ENCODE results near the gene SLC24A5.

The SLC24A5 gene

DNA sequence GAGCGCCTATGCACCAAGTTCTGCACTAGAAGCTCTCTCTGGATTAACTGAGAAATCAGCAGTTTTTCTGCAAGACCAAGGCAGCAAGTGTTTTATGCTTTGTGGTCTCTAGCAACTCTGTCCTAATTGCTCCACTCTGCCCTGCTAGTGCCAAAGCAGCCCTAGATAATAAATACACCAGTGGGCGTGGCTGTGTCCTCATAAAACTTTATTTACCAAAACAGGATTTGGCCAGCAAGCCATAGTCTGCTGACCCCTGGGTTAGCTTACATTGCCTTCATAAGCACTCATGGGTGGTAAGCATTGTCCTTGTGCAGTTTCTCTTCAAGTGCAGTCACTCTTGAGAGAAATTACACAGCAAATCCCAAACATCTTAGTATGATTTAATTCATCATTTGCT lies 30.7 kb upstream of the SLC24A5 start:
- no peak for DNase-seq
- TF ChIP-seq, protein P1, sequence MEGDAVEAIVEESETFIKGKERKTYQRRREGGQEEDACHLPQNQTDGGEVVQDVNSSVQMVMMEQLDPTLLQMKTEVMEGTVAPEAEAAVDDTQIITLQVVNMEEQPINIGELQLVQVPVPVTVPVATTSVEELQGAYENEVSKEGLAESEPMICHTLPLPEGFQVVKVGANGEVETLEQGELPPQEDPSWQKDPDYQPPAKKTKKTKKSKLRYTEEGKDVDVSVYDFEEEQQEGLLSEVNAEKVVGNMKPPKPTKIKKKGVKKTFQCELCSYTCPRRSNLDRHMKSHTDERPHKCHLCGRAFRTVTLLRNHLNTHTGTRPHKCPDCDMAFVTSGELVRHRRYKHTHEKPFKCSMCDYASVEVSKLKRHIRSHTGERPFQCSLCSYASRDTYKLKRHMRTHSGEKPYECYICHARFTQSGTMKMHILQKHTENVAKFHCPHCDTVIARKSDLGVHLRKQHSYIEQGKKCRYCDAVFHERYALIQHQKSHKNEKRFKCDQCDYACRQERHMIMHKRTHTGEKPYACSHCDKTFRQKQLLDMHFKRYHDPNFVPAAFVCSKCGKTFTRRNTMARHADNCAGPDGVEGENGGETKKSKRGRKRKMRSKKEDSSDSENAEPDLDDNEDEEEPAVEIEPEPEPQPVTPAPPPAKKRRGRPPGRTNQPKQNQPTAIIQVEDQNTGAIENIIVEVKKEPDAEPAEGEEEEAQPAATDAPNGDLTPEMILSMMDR (IDR thresholded peaks at IDR 0.05; ENCODE audit: low read depth, low read length), result no peak
- no peaks in the 10 kb centered on the region for H3K27me3 ChIP-seq
- H3K9me3 ChIP-seq, result no peaks in the 10 kb centered on the region
- no peaks in the 10 kb centered on the region for H3K36me3 ChIP-seq
- no peak overlapping the region for H3K4me3 ChIP-seq (ENCODE audit: low read depth, low read length)
- H3K4me1 ChIP-seq, result no peaks in the 10 kb centered on the region

DNA sequence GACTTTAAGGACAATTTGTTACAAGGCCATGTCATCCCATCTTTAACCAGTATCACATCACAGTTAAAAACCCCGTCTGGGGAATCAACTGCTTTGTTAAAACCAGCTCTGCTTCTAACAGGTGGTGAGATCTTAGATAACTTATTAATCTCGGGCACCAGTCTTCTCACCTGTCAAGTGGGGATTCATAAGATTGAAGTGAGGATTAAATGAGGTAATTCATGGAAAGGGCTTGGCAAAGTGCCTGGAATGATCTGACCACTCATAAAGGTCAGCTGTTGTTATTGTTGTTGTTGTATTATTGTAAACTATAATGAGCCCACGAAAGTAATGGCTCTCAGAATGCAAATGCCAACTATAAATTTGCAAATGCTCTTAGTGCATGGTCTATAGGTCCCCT lies 30.1 kb upstream of the SLC24A5 start:
- DNase-seq, result no peak
- Histone ChIP-seq H3K9me3 (no peaks in the 10 kb centered on the region), H3K4me1 (no peaks in the 10 kb centered on the region), H3K36me3 (no peaks in the 10 kb centered on the region), H3K27me3 (no peaks in the 10 kb centered on the region), H3K4me3 (ENCODE audit: low read depth, low read length) (no peak overlapping the region)
- TF ChIP-seq, protein P1 (IDR thresholded peaks at IDR 0.05; ENCODE audit: low read depth, low read length), result no peak

DNA sequence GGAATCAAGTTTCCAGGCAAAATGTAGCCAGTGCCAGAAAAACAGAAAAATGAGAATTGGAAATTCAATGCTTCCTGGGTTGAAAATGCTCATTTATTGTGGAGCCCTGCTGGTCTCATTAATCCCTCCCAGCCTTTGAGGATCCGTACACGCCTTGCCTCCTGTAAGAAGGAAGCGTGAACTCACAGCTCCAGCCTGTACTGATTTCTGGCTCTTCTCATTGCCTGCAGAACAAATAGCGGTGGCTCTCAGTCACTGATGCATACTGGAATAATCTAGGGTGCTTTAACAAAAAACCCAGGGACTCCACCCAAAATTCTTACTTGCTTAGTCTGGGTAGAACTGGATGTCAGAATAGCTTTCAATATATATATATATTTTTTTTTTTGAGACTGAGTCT lies 29.3 kb upstream of the SLC24A5 start:
- DNase-seq, result no peak
- H3K4me1 ChIP-seq, result no peaks in the 10 kb centered on the region
- TF ChIP-seq, protein P1 (IDR thresholded peaks at IDR 0.05; ENCODE audit: low read depth, low read length), result no peak
- no peaks in the 10 kb centered on the region for H3K9me3 ChIP-seq
- no peaks in the 10 kb centered on the region for H3K36me3 ChIP-seq
- no peaks in the 10 kb centered on the region for H3K27me3 ChIP-seq
- H3K4me3 ChIP-seq (ENCODE audit: low read depth, low read length), result no peak overlapping the region

DNA sequence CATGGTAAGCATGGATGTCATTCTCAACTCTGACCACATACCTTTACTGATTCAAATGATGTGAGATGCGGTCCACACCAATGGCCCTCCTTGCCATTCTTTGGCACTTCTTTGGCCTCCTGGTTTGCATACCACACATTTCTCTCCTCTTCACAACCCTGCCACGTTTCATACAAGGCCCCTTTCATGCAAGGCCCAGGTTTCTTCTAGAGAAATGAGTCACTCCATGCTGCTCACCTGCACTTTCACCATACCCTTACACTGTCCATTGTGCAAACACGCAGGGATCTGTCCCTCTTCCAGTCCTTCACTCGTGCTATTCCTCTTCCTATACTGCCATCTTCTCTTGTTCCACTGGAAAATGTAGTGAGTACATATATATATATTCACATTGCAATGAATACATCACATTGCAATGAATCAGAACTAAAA lies 24.4 kb upstream of the SLC24A5 start:
- peaks cover 12% of the 10 kb centered on the region for H3K4me1 ChIP-seq
- H3K9me3 ChIP-seq, result no peaks in the 10 kb centered on the region
- no peak for DNase-seq
- TF ChIP-seq, protein P1 (IDR thresholded peaks at IDR 0.05; ENCODE audit: low read depth, low read length), result no peak
- H3K27me3 ChIP-seq, result no peaks in the 10 kb centered on the region; the same call in 1 of the 2 replicates
- H3K4me3 ChIP-seq (ENCODE audit: low read depth, low read length), result no peak overlapping the region
- H3K36me3 ChIP-seq, result no peaks in the 10 kb centered on the region

DNA sequence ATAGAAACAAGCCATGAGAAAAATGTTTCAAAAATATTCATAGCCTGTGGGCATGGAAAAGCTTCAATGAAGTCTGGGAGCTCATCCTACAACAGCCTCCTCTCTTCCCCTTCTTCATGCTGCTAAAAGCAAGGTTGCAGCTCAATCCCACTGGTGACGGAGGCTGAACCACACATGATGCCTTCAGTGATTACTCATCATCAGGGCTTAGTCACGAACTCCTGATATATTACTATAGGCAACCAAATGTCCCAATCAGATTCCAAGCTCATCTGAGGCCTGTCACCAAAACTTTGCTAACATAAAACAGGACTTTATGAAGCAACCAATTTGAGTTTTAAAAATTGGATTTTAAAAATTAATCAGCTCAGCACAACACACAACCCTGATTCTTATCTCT lies 24.0 kb upstream of the SLC24A5 start:
- H3K4me3 ChIP-seq (ENCODE audit: low read depth, low read length), result no peak overlapping the region
- TF ChIP-seq, protein P1 (IDR thresholded peaks at IDR 0.05; ENCODE audit: low read depth, low read length), result no peak
- no peak for DNase-seq

DNA sequence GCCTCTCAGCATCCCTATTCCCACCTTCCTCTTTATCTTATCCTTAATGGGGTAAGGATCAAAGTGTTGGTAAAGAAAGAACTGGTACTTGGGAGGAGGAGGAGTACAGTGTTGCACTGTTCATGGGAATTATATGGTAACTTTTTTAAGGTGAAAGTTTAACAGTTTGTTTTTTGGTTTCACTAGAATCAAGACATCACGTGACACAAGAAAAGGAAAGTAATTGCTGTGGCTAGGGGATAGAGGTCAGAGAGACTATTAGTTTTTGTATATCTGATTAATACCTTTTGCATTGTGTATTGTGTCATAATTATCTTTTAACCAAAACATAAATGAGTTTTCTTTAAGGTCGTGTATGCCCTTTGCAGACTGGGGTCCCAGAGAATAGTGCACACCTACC lies 23.5 kb upstream of the SLC24A5 start:
- TF ChIP-seq, protein P1 (IDR thresholded peaks at IDR 0.05; ENCODE audit: low read depth, low read length), result no peak
- Histone ChIP-seq H3K4me3 (ENCODE audit: low read depth, low read length) (no peak overlapping the region), H3K36me3 (no peaks in the 10 kb centered on the region), H3K4me1 (peaks cover 12% of the 10 kb centered on the region), H3K9me3 (no peaks in the 10 kb centered on the region), H3K27me3 (no peaks in the 10 kb centered on the region; the same call in 1 of the 2 replicates)
- DNase-seq, result no peak

More for the DNA sequence above, 24.0 kb upstream of the SLC24A5 start:
- peaks cover 12% of the 10 kb centered on the region for H3K4me1 ChIP-seq
- H3K27me3 ChIP-seq, result no peaks in the 10 kb centered on the region; the same call in 1 of the 2 replicates
- no peaks in the 10 kb centered on the region for H3K36me3 ChIP-seq
- H3K9me3 ChIP-seq, result no peaks in the 10 kb centered on the region

Measured in BE2C (cell line).